Keratinocyte (primary cell): ENCODE data around the gene NFATC3. TPM values are rescaled to one million over a fixed set of nuclear protein-coding genes. Genes with fewer than 3 reads are reported as not detected.

Source experiments
- DNase-seq: peaks from one replicate; pipeline ENCODE4 v3.0.0-alpha.2; 2011; ENCODE audit warnings: low read depth, missing footprints, low spot score
- FAIRE-seq: peaks from 2 replicates; lab custom pipeline; 2011; peaks lifted over from hg19 to GRCh38; lab: Jason Lieb, UNC
- H2AFZ ChIP-seq: 2 replicates; pipeline ENCODE4 v1.6.0; 2012; ENCODE audit warnings: low read length, control low read depth, inconsistent platforms; ENCODE audit not compliant: control insufficient read depth
- H3K27ac ChIP-seq: 2 replicates; pipeline ENCODE4 v1.5.1; 2011; ENCODE audit warnings: low read length; ENCODE audit not compliant: control insufficient read depth, insufficient read depth
- H3K27me3 ChIP-seq: 3 replicates; pipeline ENCODE4 v1.6.0; 2011; ENCODE audit warnings: low read length; ENCODE audit not compliant: control insufficient read depth, insufficient read depth; ENCODE audit errors: extremely low read depth
- H3K36me3 ChIP-seq, 2 experiments: 2 replicates in 1 of 2; 3 replicates in 1 of 2; pipeline ENCODE4 v1.5.1; 2011; ENCODE audit warnings: low read length in 2 of 2, mild to moderate bottlenecking in 1 of 2; ENCODE audit not compliant: control insufficient read depth in 2 of 2, insufficient read depth in 2 of 2; ENCODE audit errors: extremely low read depth in 1 of 2
- H3K4me1 ChIP-seq: 3 replicates; pipeline ENCODE4 v1.5.1; 2011; ENCODE audit warnings: low read length; ENCODE audit not compliant: control insufficient read depth, insufficient read depth; ENCODE audit errors: extremely low read depth
- H3K4me2 ChIP-seq: 3 replicates; pipeline ENCODE4 v1.6.0; 2011; ENCODE audit warnings: low read depth, low read length; ENCODE audit not compliant: control insufficient read depth, insufficient read depth; ENCODE audit errors: extremely low read depth
- H3K4me3 ChIP-seq, 3 experiments: fragments of 200-600 bp in 1 of 3; sonication (generic) in 1 of 3; 2 replicates in 2 of 3; 3 replicates in 1 of 3; pipeline ENCODE4 v1.5.1; 2011 to 2016; ENCODE audit warnings: low read length in 3 of 3, mild to moderate bottlenecking in 3 of 3, control low read depth in 2 of 3, inconsistent platforms in 1 of 3, low read depth in 1 of 3, mixed read lengths in 1 of 3, mixed run types in 1 of 3, moderate library complexity in 1 of 3; ENCODE audit not compliant: control insufficient read depth in 2 of 3, insufficient read depth in 2 of 3; ENCODE audit errors: extremely low read depth in 1 of 3
- H3K79me2 ChIP-seq: 2 replicates; pipeline ENCODE4 v1.6.0; 2012; ENCODE audit warnings: low read length; ENCODE audit not compliant: control insufficient read depth, insufficient read depth
- H3K9ac ChIP-seq: 3 replicates; pipeline ENCODE4 v1.6.0; 2011; ENCODE audit warnings: low read length; ENCODE audit not compliant: control insufficient read depth, insufficient read depth; ENCODE audit errors: extremely low read depth
- H3K9me1 ChIP-seq: 3 replicates; pipeline ENCODE4 v1.6.0; 2011; ENCODE audit warnings: low read length; ENCODE audit not compliant: control insufficient read depth, insufficient read depth; ENCODE audit errors: extremely low read depth
- H3K9me3 ChIP-seq: 2 replicates; pipeline ENCODE4 v1.5.1; 2012; ENCODE audit warnings: low read depth, low read length; ENCODE audit not compliant: control insufficient read depth
- H4K20me1 ChIP-seq: 3 replicates; pipeline ENCODE4 v1.6.0; 2011; ENCODE audit warnings: low read length; ENCODE audit not compliant: control insufficient read depth, insufficient read depth; ENCODE audit errors: extremely low read depth
- CTCF ChIP-seq, 3 experiments: IDR thresholded peaks in 1 of 3; conservative IDR thresholded peaks in 1 of 3; optimal IDR thresholded peaks in 1 of 3; 2 replicates in 2 of 3; 3 replicates in 1 of 3; pipeline versions ENCODE3 to v1.5.1; 2011; ENCODE audit warnings: low read length in 3 of 3, mild to moderate bottlenecking in 3 of 3, moderate library complexity in 2 of 3, control low read depth in 1 of 3, inconsistent platforms in 1 of 3; ENCODE audit not compliant: insufficient read depth in 2 of 3; ENCODE audit errors: extremely low read depth in 1 of 3
- EZH2 ChIP-seq: IDR thresholded peaks from one replicate; pipeline ENCODE4 v1.6.1; 2012; ENCODE audit warnings: inconsistent platforms, mild to moderate bottlenecking, low read length, moderate library complexity
- dilution Hi-C: fragments of 300-500 bp; cut with MboI; formaldehyde crosslinking; loops from one replicate; pipeline ENCODE4 v1.7.0; 2020; ENCODE audit warnings: low sequenced_read_pairs; ENCODE audit not compliant: extremely low pct_ligation_motif_present
- polyA plus RNA-seq, 5 experiments: library from polyadenylated mRNA; depleted of rRNA in 3 of 5; stranded (reverse) in 3 of 5; stranded (forward) in 1 of 5; unstranded in 1 of 5; fragments of >200 nt; gene quantifications; 1 replicate in 1 of 5; 2 replicates in 3 of 5; 3 replicates in 1 of 5; pipeline versions ENCODE4 v1.2.1 to v1.2.3, GENCODE V29; 2011 to 2012; ENCODE audit warnings: missing spikeins in 2 of 5, low read depth in 1 of 5, low replicate concordance in 1 of 5

NFATC3 gene
- polyA plus RNA-seq, 1 donor (not counting 4 experiments of a cell fraction or from before 2014, with no cell fraction given) = 11.5 TPM

- TF ChIP-seq EZH2 (no peak), CTCF (optimal IDR thresholded peaks at IDR 0.05 in 1 of 3, IDR thresholded peaks at IDR 0.05 in 1 of 3, conservative IDR thresholded peaks at IDR 0.05 in 1 of 3; ENCODE audit: extremely low read depth in 1 of 3, insufficient read depth in 2 of 3, low read length in 3 of 3) (no peak)
- H3K36me3 ChIP-seq = peaks cover 22 to 25% of the 10 kb centered on the region in 2 experiments
- H3K27me3 ChIP-seq = no peaks in the 10 kb centered on the region
- H3K27ac ChIP-seq = no peak overlapping the region
- no peak overlapping the region for H3K4me2 ChIP-seq
- no peak overlapping the region for H3K4me3 ChIP-seq
- FAIRE-seq (no peak), DNase-seq (no peak)
- no peaks in the 10 kb centered on the region for H3K9me1 ChIP-seq
- H3K9ac ChIP-seq = no peak overlapping the region
- H2AFZ ChIP-seq = no peak overlapping the region
- peaks cover 13% of the 10 kb centered on the region for H3K4me1 ChIP-seq
- dilution Hi-C loops = no loop called here
- H3K79me2 ChIP-seq = no peaks in the 10 kb centered on the region
- peaks cover 3% of the 10 kb centered on the region for H4K20me1 ChIP-seq
- H3K9me3 ChIP-seq = no peaks in the 10 kb centered on the region
Observed at GRCh38 chr16:68062910-68063393, 22.2 kb upstream of the NFATC3 start.

- Histone ChIP-seq H3K4me2 (peak overlapping the region; percentile 8), H3K4me3 (no peak overlapping the region), H3K79me2 (no peaks in the 10 kb centered on the region), H3K9me1 (no peaks in the 10 kb centered on the region), H3K9ac (no peak overlapping the region), H3K9me3 (no peaks in the 10 kb centered on the region), H4K20me1 (peaks cover 3% of the 10 kb centered on the region), H3K36me3 (peaks cover 23 to 30% of the 10 kb centered on the region in 2 experiments), H2AFZ (no peak overlapping the region), H3K27me3 (no peaks in the 10 kb centered on the region), H3K27ac (no peak overlapping the region), H3K4me1 (peaks cover 13% of the 10 kb centered on the region)
- dilution Hi-C loops = no loop called here
- DNase-seq (peak; percentile 74), FAIRE-seq (peak; percentile 72)
- TF ChIP-seq CTCF (optimal IDR thresholded peaks at IDR 0.05 in 1 of 3, IDR thresholded peaks at IDR 0.05 in 1 of 3, conservative IDR thresholded peaks at IDR 0.05 in 1 of 3; ENCODE audit: extremely low read depth in 1 of 3, insufficient read depth in 2 of 3, low read length in 3 of 3) (peak; percentile 83 to 89 (median 84)), EZH2 (no peak)
Observed at GRCh38 chr16:68064791-68065365, 20.3 kb upstream of the NFATC3 start.
